Measurements from ENCODE around the gene AHSP.
"Not testable (repeated sequence)": the region's sequence is repeated elsewhere in the genome, so short reads cannot be mapped to it uniquely, and the experiment has no call there.

The AHSP gene

GRCh38 chr16:31530405-31530804 is 2.7 kb downstream of the AHSP start:
- no peak overlapping the region for H3K4me3 ChIP-seq (ENCODE audit: low read length)
- DNase-seq (ENCODE audit: low read depth) = no peak
- no peak for TF ChIP-seq CTCF (conservative IDR thresholded peaks at IDR 0.05; ENCODE audit: low read depth, low read length)

- no peak for TF ChIP-seq CTCF (conservative IDR thresholded peaks at IDR 0.05; ENCODE audit: low read depth, low read length)
- DNase-seq (ENCODE audit: low read depth) = no peak
- no peak overlapping the region for H3K4me3 ChIP-seq (ENCODE audit: low read length)
These were observed 3.4 kb downstream of the AHSP start for GRCh38 chr16:31531096-31531495.

- no peak overlapping the region for H3K4me3 ChIP-seq (ENCODE audit: low read length)
- no peak for TF ChIP-seq CTCF (conservative IDR thresholded peaks at IDR 0.05; ENCODE audit: low read depth, low read length)
- no peak for DNase-seq (ENCODE audit: low read depth)
These were observed 4.4 kb downstream of the AHSP start for GRCh38 chr16:31532120-31532519.

- TF ChIP-seq CTCF (conservative IDR thresholded peaks at IDR 0.05; ENCODE audit: low read depth, low read length) = no peak
- DNase-seq (ENCODE audit: low read depth) = no peak
- no peak overlapping the region for H3K4me3 ChIP-seq (ENCODE audit: low read length)
These were observed 5.2 kb downstream of the AHSP start for GRCh38 chr16:31532896-31533295.

- H3K4me3 ChIP-seq (ENCODE audit: low read length) = no peak overlapping the region
- no peak for DNase-seq (ENCODE audit: low read depth)
These were observed 8.0 kb downstream of the AHSP start for GRCh38 chr16:31535737-31536136.

GRCh38 chr16:31536804-31537361 is 9.2 kb downstream of the AHSP start:
- no peak for DNase-seq (ENCODE audit: low read depth)
- TF ChIP-seq CTCF (conservative IDR thresholded peaks at IDR 0.05; ENCODE audit: low read depth, low read length) = no peak
- peak overlapping the region; percentile 8 for H3K4me3 ChIP-seq (ENCODE audit: low read length)

More at GRCh38 chr16:31535737-31536136, 8.0 kb downstream of the AHSP start:
- no peak for TF ChIP-seq CTCF (conservative IDR thresholded peaks at IDR 0.05; ENCODE audit: low read depth, low read length)

- no peak for DNase-seq (ENCODE audit: low read depth)
- H3K4me3 ChIP-seq (ENCODE audit: low read length) = peak overlapping the region; percentile 39
- TF ChIP-seq CTCF (conservative IDR thresholded peaks at IDR 0.05; ENCODE audit: low read depth, low read length) = no peak
These were observed 9.9 kb downstream of the AHSP start for GRCh38 chr16:31537362-31538242.

- not testable (repeated sequence) for DNase-seq (ENCODE audit: low read depth); H3K4me3 ChIP-seq (ENCODE audit: low read length)
These were observed 10.5 kb downstream of the AHSP start for GRCh38 chr16:31538243-31538598.

GRCh38 chr16:31539762-31540161 is 12.1 kb downstream of the AHSP start:
- H3K4me3 ChIP-seq (ENCODE audit: low read length) = not testable (repeated sequence)

More at GRCh38 chr16:31539762-31540161, 12.1 kb downstream of the AHSP start:
- not testable (repeated sequence) for DNase-seq (ENCODE audit: low read depth)

All from retinal pigment epithelial cell (primary cell).